Activated CD8-positive, alpha-beta T cell treated with anti-CD3 and anti-CD28 coated beads for 36 hours (primary cell): ENCODE measurements around the gene PTGES2. TPM values are rescaled to one million over a fixed set of nuclear protein-coding genes. Genes with fewer than 3 reads are reported as not detected.

Experiments used
- ATAC-seq: fragments of 200-7000 bp; cut with Tn5 transposase; one replicate; pipeline ENCODE4 v1.10.0; 2021; ENCODE audit warnings: mild to moderate bottlenecking, moderate library complexity
- CTCF ChIA-PET: fragments of 350-600 bp; sonication (Branson Sonifier 250); formaldehyde crosslinking; loops from one replicate; lab custom pipeline; 2021; ENCODE audit warnings: antibody characterized with exemption; lab: Charles Lee
- POLR2A ChIA-PET: fragments of 350-600 bp; sonication (Branson Sonifier 250); formaldehyde crosslinking; loops from one replicate; lab custom pipeline; 2021; ENCODE audit warnings: antibody characterized with exemption; lab: Charles Lee
- DNase-seq: peaks from one replicate; pipeline ENCODE4 v3.0.0-alpha.2; 2020
- H3K27ac Mint-ChIP-seq: one replicate; pipeline ENCODE4 v1.8.0; 2021; ENCODE audit warnings: mild to moderate bottlenecking, mixed read lengths
- H3K27me3 Mint-ChIP-seq: one replicate; pipeline ENCODE4 v1.8.0; 2021; ENCODE audit warnings: mixed read lengths
- H3K36me3 Mint-ChIP-seq: one replicate; pipeline ENCODE4 v1.8.0; 2021; ENCODE audit warnings: low read depth, mixed read lengths
- H3K4me1 Mint-ChIP-seq: one replicate; pipeline ENCODE4 v1.8.0; 2021; ENCODE audit warnings: low read depth, mixed read lengths
- H3K4me3 Mint-ChIP-seq: one replicate; pipeline ENCODE4 v1.8.0; 2021; ENCODE audit warnings: mild to moderate bottlenecking, moderate library complexity, mixed read lengths
- H3K9me3 Mint-ChIP-seq: one replicate; pipeline ENCODE4 v1.8.0; 2021; ENCODE audit warnings: mixed read lengths
- intact Hi-C: fragments of 100-400 bp; cut with micrococcal nuclease; formaldehyde crosslinking; loops from one replicate; pipeline ENCODE4 v1.10.0; 2022
- total RNA-seq, 2 experiments: library from RNA; stranded (reverse); gene quantifications; one replicate each; pipeline ENCODE4 v1.2.3, GENCODE V29; 2021
- TF ChIP-seq, protein P1 (sequence below): fragments of 200-600 bp; IDR thresholded peaks from one replicate; pipeline ENCODE4 v1.8.0; 2022; ENCODE audit warnings: antibody characterized with exemption, mild to moderate bottlenecking

The PTGES2 gene
- total RNA-seq, 2 experiments from 2014 or later: 40.8 to 49.5 TPM

DNA sequence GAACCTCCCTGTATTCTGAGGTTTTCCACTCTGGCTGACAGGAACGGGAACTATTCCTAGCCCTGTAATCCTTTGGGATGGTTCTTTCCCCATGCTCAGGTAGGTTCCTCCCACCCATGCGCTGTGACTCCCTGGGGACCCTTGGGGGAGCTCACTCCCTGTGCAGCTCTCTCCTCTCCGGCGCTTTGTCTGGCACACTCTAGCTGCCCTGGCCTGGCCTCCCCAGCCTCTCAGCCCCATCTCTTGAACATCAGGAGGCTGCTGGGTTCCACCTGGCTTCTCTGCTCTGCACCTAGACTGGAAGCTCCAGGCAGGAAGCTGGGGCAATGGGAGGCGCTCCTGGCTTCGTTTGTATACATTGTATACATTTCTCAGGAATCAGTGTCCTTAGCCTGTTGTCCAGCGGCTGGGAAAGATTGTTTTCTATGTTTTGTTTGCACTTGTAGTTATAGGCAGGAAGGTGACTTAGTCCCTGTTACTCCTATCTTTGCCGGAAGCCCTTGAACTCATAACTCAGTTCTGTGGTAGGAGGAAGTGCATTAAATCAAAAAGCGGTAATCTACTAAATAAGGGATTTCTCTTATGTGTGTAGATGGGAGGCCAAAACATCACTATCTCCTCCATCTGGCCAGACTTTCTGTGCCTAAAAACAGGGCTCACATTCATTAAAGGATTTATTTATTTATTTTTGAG, 39.1 kb downstream of the PTGES2 start:
- CTCF ChIA-PET: interaction anchor here (0.9 to 4.0 kb wide), 8 partner anchors 10 to 146 kb away, joined by 3 to 21 read pairs (median 6); no protein-coding TSS in a partner anchor
- TF ChIP-seq, protein P1, sequence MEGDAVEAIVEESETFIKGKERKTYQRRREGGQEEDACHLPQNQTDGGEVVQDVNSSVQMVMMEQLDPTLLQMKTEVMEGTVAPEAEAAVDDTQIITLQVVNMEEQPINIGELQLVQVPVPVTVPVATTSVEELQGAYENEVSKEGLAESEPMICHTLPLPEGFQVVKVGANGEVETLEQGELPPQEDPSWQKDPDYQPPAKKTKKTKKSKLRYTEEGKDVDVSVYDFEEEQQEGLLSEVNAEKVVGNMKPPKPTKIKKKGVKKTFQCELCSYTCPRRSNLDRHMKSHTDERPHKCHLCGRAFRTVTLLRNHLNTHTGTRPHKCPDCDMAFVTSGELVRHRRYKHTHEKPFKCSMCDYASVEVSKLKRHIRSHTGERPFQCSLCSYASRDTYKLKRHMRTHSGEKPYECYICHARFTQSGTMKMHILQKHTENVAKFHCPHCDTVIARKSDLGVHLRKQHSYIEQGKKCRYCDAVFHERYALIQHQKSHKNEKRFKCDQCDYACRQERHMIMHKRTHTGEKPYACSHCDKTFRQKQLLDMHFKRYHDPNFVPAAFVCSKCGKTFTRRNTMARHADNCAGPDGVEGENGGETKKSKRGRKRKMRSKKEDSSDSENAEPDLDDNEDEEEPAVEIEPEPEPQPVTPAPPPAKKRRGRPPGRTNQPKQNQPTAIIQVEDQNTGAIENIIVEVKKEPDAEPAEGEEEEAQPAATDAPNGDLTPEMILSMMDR: no peak
- ATAC-seq: no peak
- POLR2A ChIA-PET: interaction anchor here (0.7 to 1.3 kb wide), 4 partner anchors 11 to 161 kb away, joined by 3 to 4 read pairs (median 4); no protein-coding TSS in a partner anchor
- no peak for DNase-seq
- H3K27me3 Mint-ChIP-seq: no peaks in the 10 kb centered on the region
- peak overlapping the region; percentile 31 for H3K27ac Mint-ChIP-seq
- intact Hi-C loops: no loop called here
- peaks cover 15% of the 10 kb centered on the region for H3K36me3 Mint-ChIP-seq
- H3K9me3 Mint-ChIP-seq: no peaks in the 10 kb centered on the region
- H3K4me3 Mint-ChIP-seq: no peak overlapping the region
- peaks cover 61% of the 10 kb centered on the region for H3K4me1 Mint-ChIP-seq

- no peaks in the 10 kb centered on the region for H3K27me3 Mint-ChIP-seq
Observed at GRCh38 chr9:128087262-128087661, 40.3 kb downstream of the PTGES2 start.

GRCh38 chr9:128085943-128086342, 41.6 kb downstream of the PTGES2 start:
- peaks cover 50% of the 10 kb centered on the region for H3K4me1 Mint-ChIP-seq
- no peaks in the 10 kb centered on the region for H3K27me3 Mint-ChIP-seq
- intact Hi-C loops: no loop called here
- ATAC-seq (no peak), DNase-seq (no peak)
- POLR2A ChIA-PET: no interaction called here
- TF ChIP-seq, protein P1: no peak
- H3K36me3 Mint-ChIP-seq: peaks cover 16% of the 10 kb centered on the region
- CTCF ChIA-PET: interaction anchor here (0.9 to 4.0 kb wide), 2 partner anchors 9 to 32 kb away, joined by 3 to 21 read pairs; no protein-coding TSS in a partner anchor
- no peak overlapping the region for H3K4me3 Mint-ChIP-seq
- peak overlapping the region; percentile 52 for H3K27ac Mint-ChIP-seq
- H3K9me3 Mint-ChIP-seq: no peaks in the 10 kb centered on the region

More at GRCh38 chr9:128087262-128087661, 40.3 kb downstream of the PTGES2 start:
- no peak for DNase-seq
- TF ChIP-seq, protein P1: no peak
- peak overlapping the region; percentile 26 for H3K27ac Mint-ChIP-seq
- no peak for ATAC-seq
- peaks cover 16% of the 10 kb centered on the region for H3K36me3 Mint-ChIP-seq
- H3K9me3 Mint-ChIP-seq: no peaks in the 10 kb centered on the region
- intact Hi-C loops: no loop called here
- peaks cover 51% of the 10 kb centered on the region for H3K4me1 Mint-ChIP-seq
- ChIA-PET POLR2A (interaction anchor here (0.6 kb wide), 1 partner anchor 69 kb away, joined by 3 read pairs; no protein-coding TSS in a partner anchor), CTCF (interaction anchor here (0.9 to 4.0 kb wide), 8 partner anchors 10 to 145 kb away, joined by 3 to 21 read pairs (median 4); no protein-coding TSS in a partner anchor)
- no peak overlapping the region for H3K4me3 Mint-ChIP-seq

GRCh38 chr9:128084746-128085145, 42.8 kb downstream of the PTGES2 start:
- no peak for ATAC-seq
- peaks cover 47% of the 10 kb centered on the region for H3K4me1 Mint-ChIP-seq
- H3K9me3 Mint-ChIP-seq: no peaks in the 10 kb centered on the region

More at GRCh38 chr9:128084746-128085145, 42.8 kb downstream of the PTGES2 start:
- ChIA-PET POLR2A (interaction anchor here (0.9 kb wide), 1 partner anchor 125 kb away, joined by 3 read pairs; no protein-coding TSS in a partner anchor), CTCF (interaction anchor here (1.0 to 1.9 kb wide), 7 partner anchors 9 to 141 kb away, joined by 3 to 8 read pairs (median 3); no protein-coding TSS in a partner anchor)
- TF ChIP-seq, protein P1: no peak
- intact Hi-C loops: no loop called here
- no peaks in the 10 kb centered on the region for H3K27me3 Mint-ChIP-seq
- no peak for DNase-seq
- H3K27ac Mint-ChIP-seq: no peak overlapping the region
- H3K4me3 Mint-ChIP-seq: no peak overlapping the region
- peaks cover 14% of the 10 kb centered on the region for H3K36me3 Mint-ChIP-seq
